ENCODE results near the gene FBXL16.
"Not testable (repeated sequence)": the region's sequence is repeated elsewhere in the genome, so short reads cannot be mapped to it uniquely, and the experiment has no call there.

FBXL16 gene

GRCh38 chr16:718922-719321, 13.3 kb upstream of the FBXL16 start:
- Histone ChIP-seq H3K27ac (ENCODE audit: low read length) (no peak overlapping the region), H3K9me3 (ENCODE audit: control insufficient read depth, low read depth, low read length) (no peaks in the 10 kb centered on the region)

DNA sequence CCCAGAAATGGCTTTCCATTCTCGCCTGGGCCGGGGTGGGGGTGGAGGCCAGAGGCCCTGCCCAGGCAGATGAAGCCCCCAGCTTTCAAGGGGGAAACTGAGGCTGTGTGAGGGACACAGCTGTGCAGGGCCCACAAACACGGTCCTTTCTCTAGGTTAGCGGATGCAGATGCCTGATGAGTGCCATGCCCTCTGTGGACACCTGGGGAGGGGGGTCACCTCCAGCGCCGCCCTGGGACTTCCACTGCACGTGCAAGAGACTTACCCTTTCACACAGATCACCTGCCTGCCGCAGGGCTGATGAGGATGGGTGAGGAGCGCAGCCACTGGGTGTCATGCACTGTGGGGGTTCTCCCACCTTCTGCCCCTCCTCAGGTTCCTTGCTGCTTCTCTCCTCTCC, 12.8 kb upstream of the FBXL16 start:
- H3K36me3 ChIP-seq (ENCODE audit: control insufficient read depth, low read depth, low read length) = no peaks in the 10 kb centered on the region
- H3K9ac ChIP-seq (ENCODE audit: low read length) = no peak overlapping the region
- no peaks in the 10 kb centered on the region for H3K9me3 ChIP-seq (ENCODE audit: control insufficient read depth, low read depth, low read length)
- peaks cover 23% of the 10 kb centered on the region for H3K27me3 ChIP-seq (ENCODE audit: control insufficient read depth, insufficient read depth, low read length)
- no peak overlapping the region for H3K27ac ChIP-seq (ENCODE audit: low read length)
- no peak overlapping the region for H3K4me3 ChIP-seq (ENCODE audit: low read length)
- peaks cover 18% of the 10 kb centered on the region for H3K4me1 ChIP-seq (ENCODE audit: control insufficient read depth, low read depth, low read length)

More at GRCh38 chr16:718922-719321, 13.3 kb upstream of the FBXL16 start:
- H3K36me3 ChIP-seq (ENCODE audit: control insufficient read depth, low read depth, low read length) = no peaks in the 10 kb centered on the region
- peaks cover 18% of the 10 kb centered on the region for H3K4me1 ChIP-seq (ENCODE audit: control insufficient read depth, low read depth, low read length)
- no peak overlapping the region for H3K4me3 ChIP-seq (ENCODE audit: low read length)
- no peak overlapping the region for H3K9ac ChIP-seq (ENCODE audit: low read length)
- H3K27me3 ChIP-seq (ENCODE audit: control insufficient read depth, insufficient read depth, low read length) = peaks cover 18% of the 10 kb centered on the region

- H3K4me3 ChIP-seq (ENCODE audit: low read length) = no peak overlapping the region
- H3K9me3 ChIP-seq (ENCODE audit: control insufficient read depth, low read depth, low read length) = no peaks in the 10 kb centered on the region
- H3K4me1 ChIP-seq (ENCODE audit: control insufficient read depth, low read depth, low read length) = peaks cover 18% of the 10 kb centered on the region
- H3K27ac ChIP-seq (ENCODE audit: low read length) = no peak overlapping the region
- H3K27me3 ChIP-seq (ENCODE audit: control insufficient read depth, insufficient read depth, low read length) = peaks cover 27% of the 10 kb centered on the region
- H3K36me3 ChIP-seq (ENCODE audit: control insufficient read depth, low read depth, low read length) = no peaks in the 10 kb centered on the region
- H3K9ac ChIP-seq (ENCODE audit: low read length) = no peak overlapping the region
Measured at GRCh38 chr16:717450-718245, 12.0 kb upstream of the FBXL16 start.

GRCh38 chr16:716768-717325, 11.2 kb upstream of the FBXL16 start:
- Histone ChIP-seq H3K27ac (ENCODE audit: low read length) (no peak overlapping the region), H3K9me3 (ENCODE audit: control insufficient read depth, low read depth, low read length) (no peaks in the 10 kb centered on the region), H3K36me3 (ENCODE audit: control insufficient read depth, low read depth, low read length) (no peaks in the 10 kb centered on the region), H3K9ac (ENCODE audit: low read length) (no peak overlapping the region), H3K27me3 (ENCODE audit: control insufficient read depth, insufficient read depth, low read length) (peaks cover 34% of the 10 kb centered on the region), H3K4me3 (ENCODE audit: low read length) (no peak overlapping the region), H3K4me1 (ENCODE audit: control insufficient read depth, low read depth, low read length) (peaks cover 18% of the 10 kb centered on the region)

DNA sequence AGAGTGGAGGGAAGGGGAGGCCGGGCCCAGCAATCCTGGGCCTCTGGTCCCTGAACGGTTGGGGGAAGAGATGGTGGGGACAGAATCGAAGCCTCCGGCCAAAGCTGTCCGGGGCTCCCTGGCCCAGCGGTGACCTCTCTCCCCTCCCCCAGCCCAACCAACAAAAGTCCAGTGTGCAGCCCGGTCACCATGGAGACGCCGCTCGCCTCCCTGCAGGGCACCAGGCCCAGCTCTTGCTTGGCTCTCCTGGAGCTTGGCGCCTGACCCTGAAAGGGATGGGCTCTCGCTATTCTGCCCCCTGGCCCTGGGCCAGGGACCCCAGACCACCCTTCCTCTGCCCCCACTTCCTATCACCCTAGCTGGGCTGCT, 10.6 kb upstream of the FBXL16 start:
- Histone ChIP-seq H3K27me3 (ENCODE audit: control insufficient read depth, insufficient read depth, low read length) (peaks cover 37% of the 10 kb centered on the region), H3K9ac (ENCODE audit: low read length) (no peak overlapping the region), H3K4me3 (ENCODE audit: low read length) (peak overlapping the region; percentile 46), H3K9me3 (ENCODE audit: control insufficient read depth, low read depth, low read length) (no peaks in the 10 kb centered on the region), H3K4me1 (ENCODE audit: control insufficient read depth, low read depth, low read length) (peaks cover 18% of the 10 kb centered on the region), H3K27ac (ENCODE audit: low read length) (no peak overlapping the region), H3K36me3 (ENCODE audit: control insufficient read depth, low read depth, low read length) (no peaks in the 10 kb centered on the region)

- H3K27ac ChIP-seq (ENCODE audit: low read length) = no peak overlapping the region
- H3K27me3 ChIP-seq (ENCODE audit: control insufficient read depth, insufficient read depth, low read length) = peaks cover 42% of the 10 kb centered on the region
- no peaks in the 10 kb centered on the region for H3K9me3 ChIP-seq (ENCODE audit: control insufficient read depth, low read depth, low read length)
- peak overlapping the region; percentile 46 for H3K4me3 ChIP-seq (ENCODE audit: low read length)
- no peak overlapping the region for H3K9ac ChIP-seq (ENCODE audit: low read length)
- peaks cover 18% of the 10 kb centered on the region for H3K4me1 ChIP-seq (ENCODE audit: control insufficient read depth, low read depth, low read length)
- H3K36me3 ChIP-seq (ENCODE audit: control insufficient read depth, low read depth, low read length) = no peaks in the 10 kb centered on the region
Measured at GRCh38 chr16:715477-716199, 10.0 kb upstream of the FBXL16 start.

DNA sequence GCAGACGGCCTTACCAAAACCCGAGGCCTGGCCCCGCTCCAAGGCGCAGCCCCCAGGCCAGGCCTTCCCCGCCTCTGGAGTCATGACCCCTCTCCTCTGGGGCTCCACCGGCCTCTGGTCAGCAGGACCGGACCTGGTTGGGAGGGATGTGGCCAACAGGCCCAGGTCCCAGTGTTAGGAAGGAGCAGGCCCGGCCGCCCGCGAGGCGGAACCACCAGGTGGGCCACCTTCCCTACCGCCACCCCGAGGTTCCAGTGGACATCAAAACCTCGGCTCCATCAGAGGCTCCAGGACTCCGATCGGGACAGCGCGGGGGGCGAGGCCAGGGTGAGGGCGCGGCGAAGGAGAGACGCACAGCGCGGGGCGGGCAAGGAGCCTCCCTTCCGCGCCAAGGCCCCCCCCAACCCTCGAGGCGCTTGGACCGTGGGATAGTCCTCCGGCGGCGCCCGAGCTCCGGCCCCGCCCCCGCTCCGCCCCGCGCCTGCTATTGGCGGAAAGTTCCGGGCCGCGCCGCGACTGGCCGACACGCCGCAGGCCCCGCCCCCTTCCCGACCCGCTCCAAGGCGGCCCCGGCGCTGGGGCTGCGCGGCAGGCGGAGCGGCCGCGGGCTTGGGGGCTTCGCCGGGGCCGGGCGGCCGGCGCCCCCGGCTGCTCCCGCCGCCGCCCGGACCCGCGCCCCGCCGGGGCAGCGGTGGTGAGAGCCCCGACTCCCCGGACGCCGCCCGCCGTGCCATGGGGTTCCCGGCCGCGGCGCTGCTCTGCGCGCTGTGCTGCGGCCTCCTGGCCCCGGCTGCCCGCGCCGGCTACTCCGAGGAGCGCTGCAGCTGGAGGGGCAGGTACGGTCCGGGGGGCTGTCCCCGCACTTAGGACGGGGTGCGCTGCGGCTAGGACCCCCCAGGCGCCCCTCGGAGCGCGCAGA, 9.2 kb upstream of the FBXL16 start, which contains the start of gene METRN:
METRN (plus strand) TSS at position 561 of the 919 bp plus-strand sequence; CDS start at position 733, 172 bp downstream.
- H3K27ac ChIP-seq (ENCODE audit: low read length) = no peak within 1 kb of the TSS
- H3K9me3 ChIP-seq (ENCODE audit: control insufficient read depth, low read depth, low read length) = no peaks in the 10 kb centered on the region
- H3K27me3 ChIP-seq (ENCODE audit: control insufficient read depth, insufficient read depth, low read length) = peaks cover 43% of the 10 kb centered on the region
- H3K36me3 ChIP-seq (ENCODE audit: control insufficient read depth, low read depth, low read length) = no peaks in the 10 kb centered on the region
- peak within 1 kb of the TSS; percentile 46 for H3K4me3 ChIP-seq (ENCODE audit: low read length)
- peaks cover 13% of the 10 kb centered on the region for H3K4me1 ChIP-seq (ENCODE audit: control insufficient read depth, low read depth, low read length)
- H3K9ac ChIP-seq (ENCODE audit: low read length) = no peak within 1 kb of the TSS

GRCh38 chr16:714079-714478, 8.5 kb upstream of the FBXL16 start:
- peaks cover 9% of the 10 kb centered on the region for H3K4me1 ChIP-seq (ENCODE audit: control insufficient read depth, low read depth, low read length)
- no peak overlapping the region for H3K27ac ChIP-seq (ENCODE audit: low read length)
- H3K36me3 ChIP-seq (ENCODE audit: control insufficient read depth, low read depth, low read length) = no peaks in the 10 kb centered on the region
- no peak overlapping the region for H3K9ac ChIP-seq (ENCODE audit: low read length)
- no peak overlapping the region for H3K4me3 ChIP-seq (ENCODE audit: low read length)
- no peaks in the 10 kb centered on the region for H3K9me3 ChIP-seq (ENCODE audit: control insufficient read depth, low read depth, low read length)
- peaks cover 47% of the 10 kb centered on the region for H3K27me3 ChIP-seq (ENCODE audit: control insufficient read depth, insufficient read depth, low read length)

GRCh38 chr16:712740-713250, 7.2 kb upstream of the FBXL16 start:
- not testable (repeated sequence) for H3K9ac ChIP-seq (ENCODE audit: low read length); H3K4me1 ChIP-seq (ENCODE audit: control insufficient read depth, low read depth, low read length); H3K4me3 ChIP-seq (ENCODE audit: low read length); H3K36me3 ChIP-seq (ENCODE audit: control insufficient read depth, low read depth, low read length); H3K27ac ChIP-seq (ENCODE audit: low read length); H3K9me3 ChIP-seq (ENCODE audit: control insufficient read depth, low read depth, low read length)
- peaks cover 60% of the 10 kb centered on the region for H3K27me3 ChIP-seq (ENCODE audit: control insufficient read depth, insufficient read depth, low read length)

- Histone ChIP-seq H3K9me3 (ENCODE audit: control insufficient read depth, low read depth, low read length) (no peaks in the 10 kb centered on the region), H3K27me3 (ENCODE audit: control insufficient read depth, insufficient read depth, low read length) (peaks cover 70% of the 10 kb centered on the region), H3K4me3 (ENCODE audit: low read length) (no peak overlapping the region), H3K36me3 (ENCODE audit: control insufficient read depth, low read depth, low read length) (no peaks in the 10 kb centered on the region), H3K9ac (ENCODE audit: low read length) (no peak overlapping the region), H3K27ac (ENCODE audit: low read length) (no peak overlapping the region), H3K4me1 (ENCODE audit: control insufficient read depth, low read depth, low read length) (peaks cover 9% of the 10 kb centered on the region)
Measured at GRCh38 chr16:711548-712320, 6.1 kb upstream of the FBXL16 start.

Data from iPS-18a (cell line).